MCF 10A (cell line): Measurements from ENCODE around the gene TET1. TPM values are rescaled to one million over a fixed set of nuclear protein-coding genes. Genes with fewer than 3 reads are reported as not detected.
"Not testable (repeated sequence)": the region's sequence is repeated elsewhere in the genome, so short reads cannot be mapped to it uniquely, and the experiment has no call there.

Experiments used
- BruUV-seq: library from RNA; stranded (reverse); fragments of 400-500 nt; replicated peaks from 2 replicates; lab custom pipeline; 2021; lab: Mats Ljungman, UMichigan
- CTCF ChIA-PET: fragments of 300-600 bp; sonication (Branson Sonifier 250); formaldehyde crosslinking; extraction: SDS; loops from one replicate; lab custom pipeline; 2021; ENCODE audit warnings: antibody characterized with exemption, inconsistent platforms; lab: Yijun Ruan, JAX
- POLR2A ChIA-PET: fragments of 300-600, 350-650 bp; sonication (Branson Sonifier 250); formaldehyde crosslinking; extraction: SDS; loops from one replicate; lab custom pipeline; 2020; ENCODE audit warnings: antibody characterized with exemption, inconsistent platforms; lab: Yijun Ruan, JAX
- DNase-seq: peaks from one replicate; pipeline ENCODE4 v3.0.0-alpha.2; 2018; ENCODE audit not compliant: unreplicated experiment
- H3K27ac Mint-ChIP-seq: one replicate; pipeline ENCODE4 v1.8.0; 2022; ENCODE audit warnings: mild to moderate bottlenecking, low read depth, mixed read lengths; ENCODE audit not compliant: unreplicated experiment
- H3K27me3 Mint-ChIP-seq: one replicate; pipeline ENCODE4 v1.8.0; 2022; ENCODE audit warnings: mixed read lengths; ENCODE audit not compliant: insufficient read depth, unreplicated experiment
- H3K36me3 Mint-ChIP-seq: one replicate; pipeline ENCODE4 v1.8.0; 2022; ENCODE audit warnings: mild to moderate bottlenecking, moderate library complexity, mixed read lengths; ENCODE audit not compliant: insufficient read depth, unreplicated experiment
- H3K4me1 Mint-ChIP-seq: one replicate; pipeline ENCODE4 v1.8.0; 2022; ENCODE audit warnings: mixed read lengths; ENCODE audit not compliant: insufficient read depth, unreplicated experiment
- H3K4me3 Mint-ChIP-seq: one replicate; pipeline ENCODE4 v1.8.0; 2022; ENCODE audit warnings: mild to moderate bottlenecking, moderate library complexity, mixed read lengths; ENCODE audit not compliant: unreplicated experiment
- H3K9me3 Mint-ChIP-seq: one replicate; pipeline ENCODE4 v1.8.0; 2022; ENCODE audit warnings: mixed read lengths; ENCODE audit not compliant: unreplicated experiment
- CTCF ChIP-seq: fragments of 200-600 bp; IDR thresholded peaks from one replicate; pipeline ENCODE4 v1.8.0; 2022; ENCODE audit warnings: antibody characterized with exemption, mild to moderate bottlenecking; ENCODE audit not compliant: unreplicated experiment
- intact Hi-C: fragments of 100-400 bp; cut with micrococcal nuclease; formaldehyde crosslinking; loops from 2 replicates; pipeline ENCODE4 v1.14.1; 2022
- total RNA-seq: library from RNA; stranded (reverse); gene quantifications from 2 replicates; pipeline ENCODE4 v1.2.3, GENCODE V29; 2022

Gene TET1
- total RNA-seq, 1 experiment from 2014 or later, result 0.05 TPM

DNA sequence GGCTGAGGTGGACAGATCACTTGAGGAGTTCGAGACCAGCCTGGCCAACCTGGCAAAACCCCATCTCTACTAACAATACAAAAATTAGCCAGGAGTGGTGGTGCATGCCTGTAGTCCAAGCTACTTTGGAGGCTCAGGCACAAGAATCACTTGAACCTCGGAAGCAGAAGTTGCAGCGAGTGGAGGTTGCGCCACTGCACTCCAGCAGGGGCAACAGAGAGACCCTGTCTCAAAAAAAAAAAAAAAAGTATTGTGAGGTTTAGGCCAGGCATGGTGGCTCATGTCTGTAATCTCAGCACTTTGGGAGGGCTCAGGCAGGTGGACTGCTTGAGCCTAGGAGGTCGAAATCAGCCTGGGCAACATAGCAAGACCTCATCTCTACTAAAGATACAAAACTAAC, 16.0 kb downstream of the TET1 start:
- ChIA-PET POLR2A (no interaction called here), CTCF (no interaction called here)
- DNase-seq, result no peak
- H3K4me3 Mint-ChIP-seq, result no peak overlapping the region
- intact Hi-C loops, result no loop called here
- no peaks in the 10 kb centered on the region for H3K9me3 Mint-ChIP-seq
- no peaks in the 10 kb centered on the region for H3K27me3 Mint-ChIP-seq
- H3K27ac Mint-ChIP-seq, result no peak overlapping the region
- no peaks in the 10 kb centered on the region for H3K36me3 Mint-ChIP-seq
- BruUV-seq, result no TSS peak
- TF ChIP-seq CTCF, result no peak
- no peaks in the 10 kb centered on the region for H3K4me1 Mint-ChIP-seq

- Mint-ChIP-seq H3K9me3 (no peaks in the 10 kb centered on the region), H3K36me3 (no peaks in the 10 kb centered on the region), H3K27ac (no peak overlapping the region), H3K4me1 (no peaks in the 10 kb centered on the region), H3K27me3 (no peaks in the 10 kb centered on the region), H3K4me3 (no peak overlapping the region)
- CTCF ChIA-PET, result interaction anchor here (0.9 kb wide), 1 partner anchor 10 kb away, joined by 3 read pairs; no protein-coding TSS in a partner anchor
- BruUV-seq, result no TSS peak
- TF ChIP-seq CTCF, result no peak
- intact Hi-C loops, result no loop called here
- POLR2A ChIA-PET, result no interaction called here
- no peak for DNase-seq
These were observed 18.8 kb downstream of the TET1 start for GRCh38 chr10:68578974-68579373.

GRCh38 chr10:68584187-68584586, 24.1 kb downstream of the TET1 start:
- H3K27ac Mint-ChIP-seq, H3K27me3 Mint-ChIP-seq, DNase-seq, H3K4me3 Mint-ChIP-seq, H3K36me3 Mint-ChIP-seq, H3K9me3 Mint-ChIP-seq, intact Hi-C loops, POLR2A ChIA-PET, H3K4me1 Mint-ChIP-seq, BruUV-seq: not testable (repeated sequence)
- CTCF ChIA-PET, result interaction anchor here (0.6 kb wide), 1 partner anchor 290 kb away, joined by 3 read pairs; no protein-coding TSS in a partner anchor

- no peak for DNase-seq
- Mint-ChIP-seq H3K4me1 (no peaks in the 10 kb centered on the region), H3K4me3 (no peak overlapping the region), H3K27ac (no peak overlapping the region), H3K9me3 (no peaks in the 10 kb centered on the region), H3K27me3 (no peaks in the 10 kb centered on the region), H3K36me3 (no peaks in the 10 kb centered on the region)
- intact Hi-C loops, result no loop called here
- no TSS peak for BruUV-seq
- ChIA-PET POLR2A (interaction anchor here (0.7 kb wide), 1 partner anchor 29 kb away, joined by 3 read pairs; no protein-coding TSS in a partner anchor), CTCF (no interaction called here)
- no peak for TF ChIP-seq CTCF
These were observed 26.6 kb downstream of the TET1 start for GRCh38 chr10:68586606-68587305.
